Neutrophil (primary cell): ENCODE results near the gene LIX1.

ENCODE experiments used
- H3K27ac ChIP-seq: fragments of 200-600 bp; sonication (generic); 2 replicates; pipeline ENCODE4 v1.5.1; 2016; ENCODE audit warnings: mild to moderate bottlenecking, moderate library complexity
- H3K27me3 ChIP-seq: fragments of 200-600 bp; sonication (generic); 2 replicates; pipeline ENCODE4 v1.6.0; 2016; ENCODE audit warnings: mild to moderate bottlenecking
- H3K36me3 ChIP-seq: fragments of 200-600 bp; sonication (generic); 2 replicates; pipeline ENCODE4 v1.5.1; 2017
- H3K4me1 ChIP-seq, 2 experiments: fragments of 200-600 bp in 1 of 2; sonication (generic) in 1 of 2; 1 replicate in 1 of 2; 2 replicates in 1 of 2; pipeline versions ENCODE4 v1.5.1 to v1.6.1; 2013 to 2016; ENCODE audit warnings: low read depth in 1 of 2, low read length in 1 of 2, mild to moderate bottlenecking in 1 of 2, moderate library complexity in 1 of 2; ENCODE audit not compliant: control insufficient read depth in 1 of 2, insufficient read depth in 1 of 2
- H3K4me3 ChIP-seq, 2 experiments: fragments of 200-600 bp in 1 of 2; sonication (generic) in 1 of 2; 1 replicate in 1 of 2; 2 replicates in 1 of 2; pipeline ENCODE4 v1.5.1; 2013 to 2016; ENCODE audit warnings: low read depth in 1 of 2, low read length in 1 of 2, mild to moderate bottlenecking in 1 of 2, moderate library complexity in 1 of 2
- H3K9me3 ChIP-seq: fragments of 200-600 bp; sonication (generic); 2 replicates; pipeline ENCODE4 v1.5.1; 2016
- TF ChIP-seq, protein P1 (sequence below): fragments of 200-600 bp; sonication (generic); IDR thresholded peaks from 2 replicates; pipeline ENCODE4 v1.5.1; 2016; ENCODE audit warnings: antibody characterized with exemption

The LIX1 gene

DNA sequence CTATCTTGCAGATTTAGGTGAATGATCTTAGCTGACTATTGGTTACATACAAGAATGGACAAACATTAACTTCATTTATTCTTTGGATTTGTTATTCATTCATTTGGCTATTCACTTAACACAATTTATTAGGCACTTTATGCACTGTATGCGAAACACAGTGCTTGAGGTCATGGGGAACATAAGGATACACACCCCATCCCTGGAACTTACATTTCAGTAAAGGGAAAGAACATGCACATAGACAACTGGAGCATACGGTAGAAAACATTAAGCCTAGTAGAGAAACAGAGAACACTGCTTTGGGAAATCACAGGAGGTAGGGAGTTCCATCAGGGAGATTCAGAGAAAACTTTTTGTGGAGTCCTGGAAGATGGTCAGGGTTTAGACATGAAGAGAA lies 22.2 kb downstream of the LIX1 start:
- Histone ChIP-seq H3K4me3 (no peak overlapping the region), H3K27ac (no peak overlapping the region), H3K9me3 (no peaks in the 10 kb centered on the region), H3K4me1 (no peaks in the 10 kb centered on the region), H3K36me3 (no peaks in the 10 kb centered on the region), H3K27me3 (no peaks in the 10 kb centered on the region)
- TF ChIP-seq, protein P1, sequence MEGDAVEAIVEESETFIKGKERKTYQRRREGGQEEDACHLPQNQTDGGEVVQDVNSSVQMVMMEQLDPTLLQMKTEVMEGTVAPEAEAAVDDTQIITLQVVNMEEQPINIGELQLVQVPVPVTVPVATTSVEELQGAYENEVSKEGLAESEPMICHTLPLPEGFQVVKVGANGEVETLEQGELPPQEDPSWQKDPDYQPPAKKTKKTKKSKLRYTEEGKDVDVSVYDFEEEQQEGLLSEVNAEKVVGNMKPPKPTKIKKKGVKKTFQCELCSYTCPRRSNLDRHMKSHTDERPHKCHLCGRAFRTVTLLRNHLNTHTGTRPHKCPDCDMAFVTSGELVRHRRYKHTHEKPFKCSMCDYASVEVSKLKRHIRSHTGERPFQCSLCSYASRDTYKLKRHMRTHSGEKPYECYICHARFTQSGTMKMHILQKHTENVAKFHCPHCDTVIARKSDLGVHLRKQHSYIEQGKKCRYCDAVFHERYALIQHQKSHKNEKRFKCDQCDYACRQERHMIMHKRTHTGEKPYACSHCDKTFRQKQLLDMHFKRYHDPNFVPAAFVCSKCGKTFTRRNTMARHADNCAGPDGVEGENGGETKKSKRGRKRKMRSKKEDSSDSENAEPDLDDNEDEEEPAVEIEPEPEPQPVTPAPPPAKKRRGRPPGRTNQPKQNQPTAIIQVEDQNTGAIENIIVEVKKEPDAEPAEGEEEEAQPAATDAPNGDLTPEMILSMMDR = no peak

DNA sequence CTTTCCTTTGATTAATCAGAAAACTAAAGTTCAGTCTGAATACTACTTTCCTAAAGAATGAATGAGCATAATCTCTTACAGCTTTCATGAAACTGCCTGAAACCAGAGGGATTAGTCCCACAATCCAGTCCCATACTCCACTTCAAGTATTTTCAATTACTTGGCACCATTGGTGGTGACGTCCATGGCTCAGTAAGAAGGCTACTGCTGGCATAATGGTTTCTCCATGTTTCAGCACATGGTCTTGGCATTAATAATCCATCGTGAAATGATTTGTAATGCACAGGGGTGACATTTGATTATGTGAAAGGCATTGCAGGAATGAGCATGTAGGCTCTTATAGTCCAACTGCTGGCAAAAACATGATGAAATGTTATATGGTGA lies 23.4 kb downstream of the LIX1 start:
- no peaks in the 10 kb centered on the region for H3K36me3 ChIP-seq

DNA sequence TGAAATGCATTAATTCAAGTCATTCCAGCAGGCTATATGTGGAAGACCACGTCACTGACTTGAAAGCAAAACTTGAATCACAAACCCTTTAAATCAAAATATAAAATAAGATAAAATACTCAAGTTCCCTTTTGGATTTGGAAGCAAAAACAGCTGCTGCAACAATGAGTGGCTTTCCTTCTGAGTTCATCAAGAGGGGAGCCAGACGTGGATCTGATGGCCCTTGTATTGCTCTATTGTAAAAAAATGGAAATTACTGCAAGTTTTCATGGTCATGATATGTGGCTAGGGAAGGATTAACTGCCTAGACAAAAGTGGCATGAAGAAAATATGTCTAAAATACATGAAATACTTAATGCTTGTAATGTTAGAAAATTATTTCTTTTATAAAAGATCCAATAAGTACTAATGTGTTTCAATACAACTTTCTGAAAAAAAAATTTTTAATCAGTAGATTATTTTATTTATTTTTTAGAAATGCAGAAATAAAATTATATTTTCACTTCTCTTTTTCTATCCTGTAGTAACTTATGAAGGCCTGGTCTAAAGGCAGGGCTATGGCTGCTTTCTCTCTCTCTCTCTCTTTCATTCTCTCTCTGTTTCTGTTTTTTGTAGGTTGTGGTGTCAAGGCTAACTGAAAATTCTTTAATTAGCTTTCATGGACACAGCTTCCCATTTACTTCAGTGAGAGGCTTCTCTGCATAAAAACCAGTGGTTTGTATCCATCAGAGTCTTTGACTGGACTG lies 24.0 kb downstream of the LIX1 start:
- Histone ChIP-seq H3K27me3 (no peaks in the 10 kb centered on the region), H3K27ac (no peak overlapping the region), H3K4me1 (no peaks in the 10 kb centered on the region), H3K36me3 (no peaks in the 10 kb centered on the region), H3K4me3 (no peak overlapping the region), H3K9me3 (no peaks in the 10 kb centered on the region)
- TF ChIP-seq, protein P1 = no peak

More for the DNA sequence above, 23.4 kb downstream of the LIX1 start:
- no peak overlapping the region for H3K4me3 ChIP-seq
- no peaks in the 10 kb centered on the region for H3K9me3 ChIP-seq
- H3K27me3 ChIP-seq = no peaks in the 10 kb centered on the region
- no peak overlapping the region for H3K27ac ChIP-seq
- TF ChIP-seq, protein P1 = no peak
- H3K4me1 ChIP-seq = no peaks in the 10 kb centered on the region

DNA sequence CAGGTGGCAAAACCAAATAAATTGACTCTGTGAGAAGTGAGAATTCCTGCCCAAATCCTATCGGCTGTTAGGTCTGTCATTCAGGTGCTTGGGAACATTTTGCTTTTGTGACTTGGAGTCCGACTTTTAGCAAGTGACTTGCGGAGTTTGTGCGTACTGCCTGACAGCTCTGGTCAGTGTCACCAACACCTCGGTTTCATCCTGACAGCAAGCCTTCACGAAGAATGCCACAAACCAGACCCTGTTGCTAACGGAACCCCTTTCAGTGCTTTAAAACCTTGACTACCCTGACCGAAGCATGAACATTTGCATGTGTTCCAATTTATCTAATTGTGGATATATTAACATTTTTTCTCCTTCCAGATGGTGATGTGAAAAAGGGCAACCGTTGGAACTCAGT lies 26.5 kb downstream of the LIX1 start:
- Histone ChIP-seq H3K4me1 (no peaks in the 10 kb centered on the region), H3K27me3 (no peaks in the 10 kb centered on the region), H3K9me3 (no peaks in the 10 kb centered on the region), H3K36me3 (no peaks in the 10 kb centered on the region), H3K4me3 (no peak overlapping the region), H3K27ac (no peak overlapping the region)
- TF ChIP-seq, protein P1 = no peak

DNA sequence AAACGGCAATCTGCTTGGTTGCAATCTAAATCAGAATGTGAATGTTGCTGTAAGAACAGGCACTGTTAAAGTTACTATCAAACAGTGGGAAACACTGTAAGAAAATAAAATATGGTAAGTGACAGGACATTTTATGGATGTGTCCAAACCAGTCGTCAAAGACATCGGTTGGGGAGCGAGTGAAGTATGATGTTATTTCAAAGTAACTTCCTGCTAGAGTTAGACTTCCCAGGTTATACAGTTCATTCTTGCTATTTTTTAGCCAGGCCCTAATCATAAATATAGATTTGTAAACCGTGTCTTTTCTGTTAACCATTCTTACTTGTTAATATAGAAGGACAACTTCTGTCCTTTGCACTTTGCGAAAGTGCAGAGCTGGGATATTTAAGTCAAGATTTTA lies 30.2 kb downstream of the LIX1 start:
- TF ChIP-seq, protein P1 = no peak
- H3K9me3 ChIP-seq = no peaks in the 10 kb centered on the region
- H3K4me1 ChIP-seq = no peaks in the 10 kb centered on the region
- H3K4me3 ChIP-seq = no peak overlapping the region
- no peaks in the 10 kb centered on the region for H3K27me3 ChIP-seq
- no peaks in the 10 kb centered on the region for H3K36me3 ChIP-seq
- H3K27ac ChIP-seq = no peak overlapping the region
